Thymus (tissue), 11 donors: ENCODE data around the gene PPY. TPM values are rescaled to one million over a fixed set of nuclear protein-coding genes. Genes with fewer than 3 reads are reported as not detected.

Experiments
- DNase-seq, 9 donors: peaks; one replicate each; pipeline ENCODE4 v3.0.0-alpha.2; 2013; ENCODE audit warnings: low spot score in 9 of 9, low read depth in 6 of 9, missing footprints in 1 of 9
- H3K27ac ChIP-seq, 2 donors: one replicate each; pipeline ENCODE4 v1.5.1; 2013; ENCODE audit warnings: control low read depth in 1 of 2, low read depth in 1 of 2, low read length in 1 of 2, mild to moderate bottlenecking in 1 of 2, moderate library complexity in 1 of 2
- H3K27me3 ChIP-seq, 2 donors: one replicate each; pipeline ENCODE4 v1.5.1; 2013; ENCODE audit warnings: low read length in 1 of 2; ENCODE audit not compliant: control insufficient read depth in 2 of 2, insufficient read depth in 1 of 2
- H3K36me3 ChIP-seq, 2 donors: one replicate each; pipeline ENCODE4 v1.5.1; 2013; ENCODE audit warnings: low read length in 1 of 2, mild to moderate bottlenecking in 1 of 2, moderate library complexity in 1 of 2; ENCODE audit not compliant: control insufficient read depth in 2 of 2, insufficient read depth in 2 of 2
- H3K4me1 ChIP-seq, 2 donors: one replicate each; pipeline ENCODE4 v1.5.1; 2013; ENCODE audit warnings: low read length in 2 of 2; ENCODE audit not compliant: control insufficient read depth in 2 of 2, insufficient read depth in 2 of 2
- H3K4me3 ChIP-seq, 2 donors: one replicate each; pipeline ENCODE4 v1.5.1; 2013; ENCODE audit warnings: low read length in 2 of 2, control low read depth in 1 of 2, mild to moderate bottlenecking in 1 of 2
- H3K9me3 ChIP-seq, 2 donors: one replicate each; pipeline ENCODE4 v1.5.1; 2013; ENCODE audit warnings: low read length in 1 of 2, mild to moderate bottlenecking in 1 of 2; ENCODE audit not compliant: control insufficient read depth in 2 of 2, insufficient read depth in 1 of 2
- WGBS: extraction: QIAGEN DNeasy Blood & Tissue Kit; methylation state at CpG from one replicate; pipeline ENCODE4 v1.1.7; 2013; 5-methylcytosine and 5-hydroxymethylcytosine counted together
- polyA plus RNA-seq: library from polyadenylated mRNA; stranded (reverse); fragments of 200-250 nt; gene quantifications from one replicate; pipeline ENCODE4 v1.2.3, GENCODE V29; 2013
- total RNA-seq: library from RNA; stranded (reverse); fragments of 120-200 nt; gene quantifications from one replicate; pipeline ENCODE4 v1.2.4, GENCODE V29; 2013
- donor health status: healthy.

The PPY gene
- total and polyA plus RNA-seq, 2 donors, result 0.33 to 0.71 TPM

DNA sequence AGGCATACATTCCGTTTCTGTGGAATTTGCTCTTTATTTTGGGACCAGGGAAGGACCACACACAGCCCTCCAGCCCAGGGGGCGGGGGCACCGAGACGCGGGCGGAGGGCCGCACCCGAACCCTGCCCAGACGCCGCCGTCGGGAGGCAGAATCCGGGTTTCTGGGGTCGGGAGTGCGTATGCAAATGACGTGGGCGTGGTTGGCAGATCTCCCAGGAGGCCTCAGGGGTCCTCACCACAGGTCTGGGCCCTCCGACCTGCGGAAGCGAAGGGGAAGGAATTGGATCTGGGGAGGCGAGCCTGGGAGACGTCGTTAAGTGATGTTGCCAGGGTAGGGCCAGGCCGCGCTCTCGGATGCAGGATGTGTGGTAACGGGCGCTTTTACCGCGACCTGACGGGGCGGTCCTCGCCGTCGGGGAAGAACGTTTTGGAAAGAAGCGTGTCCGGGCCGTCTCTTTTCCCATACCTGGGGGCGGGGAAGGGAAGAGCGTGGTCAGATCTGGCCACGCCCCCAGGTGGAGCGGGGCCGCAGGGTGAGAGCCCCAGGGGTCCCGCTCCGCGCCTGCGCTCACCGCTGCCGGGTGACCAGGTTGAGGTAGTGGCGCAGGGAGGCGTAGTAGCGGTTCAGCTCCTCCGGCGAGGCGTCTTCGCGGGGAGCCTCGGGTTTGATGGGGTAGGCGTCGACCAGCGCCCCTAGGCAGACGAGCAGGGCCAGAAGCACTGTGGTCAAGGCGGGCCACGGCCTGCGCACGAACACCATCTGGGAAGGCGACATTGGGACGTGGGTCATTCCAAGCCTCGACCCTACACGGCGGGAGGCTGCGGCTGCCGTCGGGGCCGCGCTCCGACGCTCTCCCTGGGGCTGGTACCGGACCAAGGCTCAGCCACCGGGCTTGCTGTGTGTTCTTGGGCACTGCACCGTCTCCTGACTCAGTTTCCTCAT lies 10.7 kb upstream of the PPY start:
- peaks cover 30 to 77% of the 10 kb centered on the region in 2 donors for H3K27me3 ChIP-seq
- peaks cover 0 to 5% of the 10 kb centered on the region in 2 donors for H3K4me1 ChIP-seq
- no peak overlapping the region for H3K27ac ChIP-seq
- no peaks in the 10 kb centered on the region for H3K9me3 ChIP-seq
- WGBS, result 14% methylated on average over 82 of the region's 82 CpGs
- peak in 2 of 9 donors; percentile 6 to 11 for DNase-seq
- H3K4me3 ChIP-seq, result no peak overlapping the region
- H3K36me3 ChIP-seq, result no peaks in the 10 kb centered on the region

- Histone ChIP-seq H3K36me3 (no peaks in the 10 kb centered on the region), H3K4me1 (peaks cover 0 to 5% of the 10 kb centered on the region in 2 donors), H3K27me3 (peaks cover 30 to 74% of the 10 kb centered on the region in 2 donors), H3K9me3 (no peaks in the 10 kb centered on the region), H3K4me3 (no peak overlapping the region), H3K27ac (no peak overlapping the region)
- DNase-seq, result no peak
- 78% methylated on average over 19 of the region's 19 CpGs for WGBS
Measured at GRCh38 chr17:43952351-43952723, 10.1 kb upstream of the PPY start.

DNA sequence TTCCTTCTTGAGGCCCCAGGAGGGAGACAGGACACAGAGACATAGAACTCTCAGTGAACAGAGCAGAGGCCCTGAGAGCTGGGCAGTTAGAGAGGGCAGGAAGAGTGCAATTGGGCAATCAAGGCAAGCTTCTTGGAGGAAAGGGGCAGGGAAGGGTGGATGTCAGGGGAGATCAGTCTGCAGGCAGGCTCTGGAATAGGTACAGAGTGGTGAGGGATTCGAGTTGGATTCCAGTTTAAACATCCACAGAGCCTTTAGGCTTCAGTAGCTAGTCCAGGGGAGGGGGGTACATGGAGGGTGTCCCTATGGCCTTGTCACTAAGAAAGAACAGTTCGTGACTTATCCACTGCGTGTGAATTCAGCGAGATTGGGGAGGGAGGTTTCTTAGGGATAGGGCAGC lies 9.5 kb upstream of the PPY start:
- Histone ChIP-seq H3K4me1 (peaks cover 0 to 5% of the 10 kb centered on the region in 2 donors), H3K27ac (no peak overlapping the region), H3K36me3 (no peaks in the 10 kb centered on the region), H3K4me3 (no peak overlapping the region), H3K9me3 (no peaks in the 10 kb centered on the region), H3K27me3 (peaks cover 30 to 79% of the 10 kb centered on the region in 2 donors)
- no peak for DNase-seq
- WGBS, result 94% methylated on average over 4 of the region's 4 CpGs

DNA sequence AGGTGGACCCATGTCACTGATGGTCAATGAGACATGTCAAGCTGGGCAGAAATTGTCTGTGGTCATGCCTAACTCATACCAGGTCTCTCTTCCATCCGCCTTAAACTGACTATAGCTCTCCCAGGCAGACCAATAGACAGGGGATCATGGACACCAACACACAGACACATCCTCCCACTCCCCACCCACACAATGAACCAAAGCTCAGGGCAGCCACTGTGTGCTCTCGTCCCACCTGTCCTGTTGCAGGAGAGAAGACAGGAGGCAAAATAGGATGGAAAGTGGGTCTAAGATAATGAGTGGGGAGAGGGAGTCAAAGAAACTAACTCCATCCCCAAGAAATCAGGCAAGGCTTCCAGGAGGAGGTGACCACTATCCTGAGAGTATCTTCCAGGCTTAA lies 8.3 kb upstream of the PPY start:
- peaks cover 0 to 5% of the 10 kb centered on the region in 2 donors for H3K4me1 ChIP-seq
- H3K27me3 ChIP-seq, result peaks cover 30 to 75% of the 10 kb centered on the region in 2 donors
- H3K27ac ChIP-seq, result no peak overlapping the region
- no peak for DNase-seq
- H3K9me3 ChIP-seq, result no peaks in the 10 kb centered on the region
- 99% methylated on average over 2 of the region's 2 CpGs for WGBS
- H3K36me3 ChIP-seq, result no peaks in the 10 kb centered on the region
- no peak overlapping the region for H3K4me3 ChIP-seq

DNA sequence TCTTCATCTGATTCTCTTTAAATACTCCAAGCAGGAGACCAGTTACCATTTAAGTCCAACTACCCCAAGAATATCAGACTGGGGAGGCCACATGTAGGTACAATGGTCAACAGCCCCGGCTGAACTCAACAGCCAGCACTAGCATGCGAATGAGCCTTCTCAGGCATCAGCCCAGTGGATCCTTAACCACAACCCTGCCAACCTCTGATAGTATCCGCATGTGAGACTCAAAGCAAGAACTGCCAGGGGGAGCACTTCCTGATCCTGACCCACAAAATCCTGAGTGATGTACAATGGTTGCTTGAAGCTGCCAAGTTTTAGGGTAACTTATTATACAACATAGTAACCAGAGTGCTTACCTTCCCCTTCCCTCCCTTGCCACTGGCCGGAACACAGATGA lies 7.5 kb upstream of the PPY start:
- H3K4me1 ChIP-seq, result peaks cover 0 to 5% of the 10 kb centered on the region in 2 donors
- DNase-seq, result no peak
- H3K4me3 ChIP-seq, result no peak overlapping the region
- H3K27me3 ChIP-seq, result peaks cover 30 to 67% of the 10 kb centered on the region in 2 donors
- WGBS, result 50% methylated on average over 4 of the region's 4 CpGs
- H3K9me3 ChIP-seq, result no peaks in the 10 kb centered on the region
- no peak overlapping the region for H3K27ac ChIP-seq
- H3K36me3 ChIP-seq, result no peaks in the 10 kb centered on the region

DNA sequence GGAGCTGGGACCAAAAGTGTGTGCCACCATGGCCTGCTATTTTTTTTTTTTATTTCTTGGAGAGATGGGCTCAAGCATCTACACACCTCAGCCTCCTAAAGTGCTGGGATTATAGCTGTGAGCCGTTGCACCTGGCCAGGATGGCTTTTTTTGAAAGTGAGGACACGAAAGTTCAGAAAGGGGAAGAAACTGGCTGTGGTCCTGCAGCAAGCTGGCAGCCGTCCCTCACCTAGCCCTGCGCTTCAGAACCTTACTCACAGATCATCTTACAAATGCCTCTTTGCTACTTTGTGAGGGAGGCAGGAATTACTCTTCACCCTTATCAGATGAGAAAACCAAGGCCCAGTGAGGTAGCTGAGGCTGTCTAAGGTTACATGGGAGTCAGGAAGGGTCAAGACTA lies 4.5 kb upstream of the PPY start:
- DNase-seq, result no peak
- no peaks in the 10 kb centered on the region for H3K9me3 ChIP-seq
- no peak overlapping the region for H3K4me3 ChIP-seq
- no peaks in the 10 kb centered on the region for H3K4me1 ChIP-seq
- H3K36me3 ChIP-seq, result no peaks in the 10 kb centered on the region
- peaks cover 4 to 37% of the 10 kb centered on the region in 2 donors for H3K27me3 ChIP-seq
- 38% methylated on average over 4 of the region's 4 CpGs for WGBS
- no peak overlapping the region for H3K27ac ChIP-seq

- Histone ChIP-seq H3K4me3 (no peak overlapping the region), H3K27ac (no peak overlapping the region), H3K27me3 (peaks cover 0 to 30% of the 10 kb centered on the region in 2 donors), H3K9me3 (no peaks in the 10 kb centered on the region), H3K36me3 (no peaks in the 10 kb centered on the region), H3K4me1 (no peaks in the 10 kb centered on the region)
- 93% methylated on average over 12 of the region's 12 CpGs for WGBS
- DNase-seq, result no peak
Measured at GRCh38 chr17:43945074-43945829, 3.0 kb upstream of the PPY start.

GRCh38 chr17:43940630-43941029 lies 1.6 kb downstream of the PPY start:
- WGBS, result 78% methylated on average over 7 of the region's 7 CpGs

DNA sequence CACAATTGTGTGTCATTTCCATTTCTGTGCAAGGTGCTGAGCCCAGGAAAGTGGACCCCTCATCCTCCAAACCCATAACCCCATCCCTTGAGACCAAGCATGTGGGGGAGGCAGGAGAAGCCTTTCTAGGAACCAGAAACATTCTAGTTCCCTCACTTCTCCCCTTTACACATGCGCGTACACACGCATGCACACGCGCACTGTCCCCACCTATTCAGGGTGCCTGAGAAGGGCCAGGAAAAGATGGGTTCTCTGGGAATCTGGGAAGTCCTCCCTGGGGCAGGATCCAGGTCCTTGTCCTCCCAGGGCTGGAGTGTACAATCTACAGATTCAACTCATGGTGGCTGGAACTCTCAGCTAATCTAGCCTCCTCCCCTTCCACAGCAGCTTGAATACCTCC lies 2.4 kb downstream of the PPY start:
- no peak overlapping the region for H3K4me3 ChIP-seq
- H3K27ac ChIP-seq, result no peak overlapping the region
- no peaks in the 10 kb centered on the region for H3K9me3 ChIP-seq
- H3K36me3 ChIP-seq, result no peaks in the 10 kb centered on the region
- 98% methylated on average over 5 of the region's 5 CpGs for WGBS
- peaks cover 15 to 54% of the 10 kb centered on the region in 2 donors for H3K27me3 ChIP-seq
- DNase-seq, result no peak
- peaks cover 0 to 4% of the 10 kb centered on the region in 2 donors for H3K4me1 ChIP-seq

More at GRCh38 chr17:43940630-43941029, 1.6 kb downstream of the PPY start:
- Histone ChIP-seq H3K4me3 (no peak overlapping the region), H3K4me1 (peaks cover 0 to 4% of the 10 kb centered on the region in 2 donors), H3K27ac (no peak overlapping the region), H3K27me3 (peaks cover 15 to 51% of the 10 kb centered on the region in 2 donors), H3K9me3 (no peaks in the 10 kb centered on the region), H3K36me3 (no peaks in the 10 kb centered on the region)
- DNase-seq, result peak in 1 of 9 donors; percentile 18
